HEK293T (cell line): ENCODE data around the gene DDOST.

Experiments
- CTCF ChIA-PET: fragments of 350-600 bp; formaldehyde crosslinking; extraction: SDS; loops from one replicate; lab custom pipeline; 2021; ENCODE audit warnings: antibody characterized with exemption, inconsistent platforms; lab: Yijun Ruan, JAX
- POLR2A ChIA-PET: fragments of 350-600 bp; formaldehyde crosslinking; extraction: SDS; loops from one replicate; lab custom pipeline; 2020; ENCODE audit warnings: antibody characterized with exemption, inconsistent platforms; lab: Yijun Ruan, JAX
- DNase-seq: peaks from one replicate; pipeline ENCODE4 v3.0.0; 2012; ENCODE audit warnings: mixed read lengths; ENCODE audit errors: extremely low spot score
- ARNT ChIP-seq: fragments of 450-650 bp; IDR thresholded peaks from 2 replicates; pipeline ENCODE4 v1.6.1; 2017; ENCODE audit warnings: mild to moderate bottlenecking
- BHLHE40 ChIP-seq: fragments of 450-650 bp; IDR thresholded peaks from 2 replicates; pipeline ENCODE4 v1.6.1; 2016; ENCODE audit warnings: mild to moderate bottlenecking, moderate library complexity, borderline replicate concordance
- CTBP1 ChIP-seq: fragments of 450-650 bp; IDR thresholded peaks from 2 replicates; pipeline ENCODE4 v1.6.1; 2016; ENCODE audit warnings: borderline replicate concordance
- ELF4 ChIP-seq: fragments of 450-650 bp; IDR thresholded peaks from 2 replicates; pipeline ENCODE4 v1.6.1; 2017; ENCODE audit warnings: antibody characterized with exemption
- FOXA1 ChIP-seq: fragments of 450-650 bp; IDR thresholded peaks from 2 replicates; pipeline ENCODE4 v1.6.1; 2016; ENCODE audit warnings: mild to moderate bottlenecking
- FOXK2 ChIP-seq: fragments of 450-650 bp; IDR thresholded peaks from 2 replicates; pipeline ENCODE4 v1.6.1; 2016; ENCODE audit warnings: mild to moderate bottlenecking
- FOXM1 ChIP-seq: fragments of 450-650 bp; IDR thresholded peaks from 2 replicates; pipeline ENCODE4 v1.6.1; 2017; ENCODE audit warnings: mild to moderate bottlenecking, borderline replicate concordance
- HDGF ChIP-seq: fragments of 450-650 bp; IDR thresholded peaks from 2 replicates; pipeline ENCODE4 v1.6.1; 2017; ENCODE audit warnings: antibody characterized with exemption, borderline replicate concordance
- L3MBTL2 ChIP-seq: fragments of 450-650 bp; conservative IDR thresholded peaks from 2 replicates; pipeline ENCODE4 v1.6.1; 2016; ENCODE audit warnings: mild to moderate bottlenecking
- LEF1 ChIP-seq: fragments of 450-650 bp; IDR thresholded peaks from 2 replicates; pipeline ENCODE4 v1.6.1; 2017; ENCODE audit warnings: mild to moderate bottlenecking, borderline replicate concordance
- NFRKB ChIP-seq: fragments of 450-650 bp; IDR thresholded peaks from 2 replicates; pipeline ENCODE4 v1.6.1; 2016; ENCODE audit warnings: mild to moderate bottlenecking, moderate library complexity
- PKNOX1 ChIP-seq: fragments of 450-650 bp; IDR thresholded peaks from 2 replicates; pipeline ENCODE4 v1.6.1; 2016
- SP1 ChIP-seq: fragments of 450-650 bp; IDR thresholded peaks from 2 replicates; pipeline ENCODE4 v1.6.1; 2017
- SUZ12 ChIP-seq: fragments of 450-650 bp; IDR thresholded peaks from 2 replicates; pipeline ENCODE4 v1.6.1; 2016; ENCODE audit warnings: mild to moderate bottlenecking
- TARDBP ChIP-seq: fragments of 450-650 bp; IDR thresholded peaks from 2 replicates; pipeline ENCODE4 v1.6.1; 2016
- ZNF384 ChIP-seq: fragments of 450-650 bp; IDR thresholded peaks from 2 replicates; pipeline ENCODE4 v1.6.1; 2016

Gene DDOST

GRCh38 chr1:20698195-20698910, 37.2 kb upstream of the DDOST start:
- POLR2A ChIA-PET, result interaction anchor here (3.0 kb wide), 1 partner anchor 88 kb away, joined by 11 read pairs; no protein-coding TSS in a partner anchor
- TF ChIP-seq ZNF384, result no peak
- TF ChIP-seq BHLHE40, result no peak
- TF ChIP-seq SUZ12, result no peak
- no peak for TF ChIP-seq ARNT
- TF ChIP-seq FOXM1, result no peak
- TF ChIP-seq HDGF, result no peak
- TF ChIP-seq CTBP1, result no peak
- no peak for TF ChIP-seq ELF4
- no peak for TF ChIP-seq TARDBP
- no peak for TF ChIP-seq SP1
- TF ChIP-seq FOXK2, result no peak
- TF ChIP-seq FOXA1, result no peak
- TF ChIP-seq NFRKB, result no peak
- no peak for DNase-seq
- CTCF ChIA-PET, result interaction anchor here (1.0 kb wide), 1 partner anchor 37 kb away, joined by 3 read pairs; no protein-coding TSS in a partner anchor

- CTCF ChIA-PET, result interaction anchor here (0.8 to 1.6 kb wide), 9 partner anchors 9 to 520 kb away, joined by 3 to 18 read pairs (median 6); partner anchors contain the start of genes KIF17, PINK1 and SH2D5
- DNase-seq, result no peak
- no peak for TF ChIP-seq ZNF384
- TF ChIP-seq ARNT, result no peak
- TF ChIP-seq TARDBP, result no peak
- no peak for TF ChIP-seq ELF4
- TF ChIP-seq HDGF, result no peak
- TF ChIP-seq SUZ12, result no peak
- no peak for TF ChIP-seq L3MBTL2
- TF ChIP-seq CTBP1, result no peak
- TF ChIP-seq PKNOX1, result no peak
- TF ChIP-seq BHLHE40, result no peak
- no peak for TF ChIP-seq FOXA1
- no peak for TF ChIP-seq LEF1
- TF ChIP-seq FOXK2, result no peak
- no peak for TF ChIP-seq SP1
- TF ChIP-seq NFRKB, result no peak
- no peak for TF ChIP-seq FOXM1
- POLR2A ChIA-PET, result interaction anchor here (1.0 to 3.0 kb wide), 3 partner anchors 36 to 89 kb away, joined by 3 to 11 read pairs (median 5); partner anchors contain the start of gene DDOST
Measured at GRCh38 chr1:20697563-20697962, 36.4 kb upstream of the DDOST start.

GRCh38 chr1:20696397-20697333, 35.5 kb upstream of the DDOST start:
- DNase-seq, result peak; percentile 87
- ChIA-PET CTCF (interaction anchor here (0.6 to 1.6 kb wide), 19 partner anchors 10 to 1687 kb away, joined by 3 to 18 read pairs (median 3); partner anchors contain the start of genes KIF17, PINK1 and SH2D5), POLR2A (interaction anchor here (0.9 to 3.0 kb wide), 5 partner anchors 35 to 91 kb away, joined by 3 to 11 read pairs (median 3); partner anchors contain the start of genes DDOST and SH2D5)
- TF ChIP-seq BHLHE40, result peak; percentile 61; the same call in 1 of the 2 replicates
- no peak for TF ChIP-seq ARNT
- no peak for TF ChIP-seq FOXA1
- TF ChIP-seq PKNOX1, result peak; percentile 42
- TF ChIP-seq L3MBTL2, result peak; percentile 65
- no peak for TF ChIP-seq ELF4
- TF ChIP-seq ZNF384, result no peak
- TF ChIP-seq SUZ12, result no peak
- no peak for TF ChIP-seq TARDBP
- no peak for TF ChIP-seq SP1
- no peak for TF ChIP-seq CTBP1

GRCh38 chr1:20695515-20695914, 34.3 kb upstream of the DDOST start:
- ChIA-PET POLR2A (no interaction called here), CTCF (no interaction called here)
- no peak for TF ChIP-seq SUZ12
- TF ChIP-seq SP1, result no peak
- TF ChIP-seq LEF1, result no peak
- TF ChIP-seq FOXM1, result no peak
- no peak for TF ChIP-seq PKNOX1
- no peak for TF ChIP-seq FOXA1
- no peak for TF ChIP-seq L3MBTL2
- TF ChIP-seq CTBP1, result no peak
- no peak for TF ChIP-seq BHLHE40
- no peak for TF ChIP-seq TARDBP
- no peak for TF ChIP-seq HDGF
- no peak for TF ChIP-seq FOXK2
- DNase-seq, result no peak

GRCh38 chr1:20693623-20694022, 32.5 kb upstream of the DDOST start:
- POLR2A ChIA-PET, result interaction anchor here (1.1 kb wide), 1 partner anchor 32 kb away, joined by 3 read pairs; the partner anchor contains the start of gene DDOST
- no peak for TF ChIP-seq ZNF384
- no peak for TF ChIP-seq CTBP1
- no peak for TF ChIP-seq FOXM1
- no peak for TF ChIP-seq FOXA1
- TF ChIP-seq BHLHE40, result no peak
- no peak for TF ChIP-seq SP1
- no peak for TF ChIP-seq ARNT
- no peak for TF ChIP-seq FOXK2
- no peak for TF ChIP-seq PKNOX1
- no peak for TF ChIP-seq SUZ12
- no peak for TF ChIP-seq NFRKB
- no peak for DNase-seq
- CTCF ChIA-PET, result no interaction called here
